ENCODE data around the gene RGS11. TPM values are rescaled to one million over a fixed set of nuclear protein-coding genes. Genes with fewer than 3 reads are reported as not detected.

Gene RGS11
- polyA plus RNA-seq, 1 donor (not counting 4 experiments of a cell fraction or from before 2014, with no cell fraction given): not detected

DNA sequence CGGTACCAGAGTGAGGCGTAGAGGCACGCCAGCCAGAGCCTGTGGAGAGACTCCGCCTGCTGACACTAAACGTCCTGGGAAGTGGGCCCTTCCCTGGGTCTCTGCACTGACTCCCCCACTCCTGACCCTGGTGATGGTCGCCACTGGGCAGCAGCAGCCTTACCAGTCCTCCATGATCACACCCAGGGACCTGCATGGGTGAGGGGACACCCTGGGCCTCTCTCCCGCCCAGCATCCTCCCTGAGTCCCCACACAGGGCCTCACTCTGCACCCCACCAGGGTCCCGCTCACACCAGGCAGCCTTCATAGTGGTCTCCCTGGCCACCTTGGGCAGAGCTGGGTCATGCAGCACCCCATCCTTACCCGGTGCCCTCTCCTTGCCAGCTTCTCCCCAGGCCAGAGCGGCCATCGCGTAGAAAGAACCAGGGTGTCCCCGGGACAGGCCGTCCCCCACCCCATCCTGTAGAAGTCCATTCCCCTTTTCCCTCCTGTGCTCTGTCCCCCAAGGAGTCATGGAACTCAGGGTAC lies 10.7 kb downstream of the RGS11 start:
- FAIRE-seq: no peak
- Histone ChIP-seq H3K4me2 (ENCODE audit: control insufficient read depth, extremely low read depth, insufficient read depth, low read depth, low read length) (no peak overlapping the region), H3K27ac (ENCODE audit: control insufficient read depth, insufficient read depth, low read length) (no peak overlapping the region), H3K36me3 (ENCODE audit: control insufficient read depth in 2 of 2, extremely low read depth in 1 of 2, insufficient read depth in 2 of 2, low read length in 2 of 2) (peaks cover 0 to 13% of the 10 kb centered on the region in 2 experiments), H3K9me3 (ENCODE audit: control insufficient read depth, low read depth, low read length) (no peaks in the 10 kb centered on the region), H3K79me2 (ENCODE audit: control insufficient read depth, insufficient read depth, low read length) (no peaks in the 10 kb centered on the region), H3K27me3 (ENCODE audit: control insufficient read depth, extremely low read depth, insufficient read depth, low read length) (peaks cover 15% of the 10 kb centered on the region), H2AFZ (ENCODE audit: control insufficient read depth, low read length) (no peak overlapping the region), H4K20me1 (ENCODE audit: control insufficient read depth, extremely low read depth, insufficient read depth, low read length) (no peaks in the 10 kb centered on the region), H3K9me1 (ENCODE audit: control insufficient read depth, extremely low read depth, insufficient read depth, low read length) (no peaks in the 10 kb centered on the region), H3K9ac (ENCODE audit: control insufficient read depth, extremely low read depth, insufficient read depth, low read length) (no peak overlapping the region), H3K4me1 (ENCODE audit: control insufficient read depth, extremely low read depth, insufficient read depth, low read length) (peaks cover 15% of the 10 kb centered on the region), H3K4me3 (ENCODE audit: control insufficient read depth in 2 of 3, extremely low read depth in 1 of 3, insufficient read depth in 2 of 3, low read depth in 1 of 3, low read length in 3 of 3) (no peak overlapping the region)
- no peak for DNase-seq (ENCODE audit: low read depth, low spot score)
- TF ChIP-seq, protein P1, sequence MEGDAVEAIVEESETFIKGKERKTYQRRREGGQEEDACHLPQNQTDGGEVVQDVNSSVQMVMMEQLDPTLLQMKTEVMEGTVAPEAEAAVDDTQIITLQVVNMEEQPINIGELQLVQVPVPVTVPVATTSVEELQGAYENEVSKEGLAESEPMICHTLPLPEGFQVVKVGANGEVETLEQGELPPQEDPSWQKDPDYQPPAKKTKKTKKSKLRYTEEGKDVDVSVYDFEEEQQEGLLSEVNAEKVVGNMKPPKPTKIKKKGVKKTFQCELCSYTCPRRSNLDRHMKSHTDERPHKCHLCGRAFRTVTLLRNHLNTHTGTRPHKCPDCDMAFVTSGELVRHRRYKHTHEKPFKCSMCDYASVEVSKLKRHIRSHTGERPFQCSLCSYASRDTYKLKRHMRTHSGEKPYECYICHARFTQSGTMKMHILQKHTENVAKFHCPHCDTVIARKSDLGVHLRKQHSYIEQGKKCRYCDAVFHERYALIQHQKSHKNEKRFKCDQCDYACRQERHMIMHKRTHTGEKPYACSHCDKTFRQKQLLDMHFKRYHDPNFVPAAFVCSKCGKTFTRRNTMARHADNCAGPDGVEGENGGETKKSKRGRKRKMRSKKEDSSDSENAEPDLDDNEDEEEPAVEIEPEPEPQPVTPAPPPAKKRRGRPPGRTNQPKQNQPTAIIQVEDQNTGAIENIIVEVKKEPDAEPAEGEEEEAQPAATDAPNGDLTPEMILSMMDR (optimal IDR thresholded peaks at IDR 0.05 in 1 of 3, IDR thresholded peaks at IDR 0.05 in 1 of 3, conservative IDR thresholded peaks at IDR 0.05 in 1 of 3; ENCODE audit: extremely low read depth in 1 of 3, insufficient read depth in 2 of 3, low read length in 3 of 3): no peak
- no peak for TF ChIP-seq EZH2 (IDR thresholded peaks at IDR 0.05; ENCODE audit: low read length)
- dilution Hi-C loops (cut with MboI; ENCODE audit: extremely low pct_ligation_motif_present, low sequenced_read_pairs): no loop called here

DNA sequence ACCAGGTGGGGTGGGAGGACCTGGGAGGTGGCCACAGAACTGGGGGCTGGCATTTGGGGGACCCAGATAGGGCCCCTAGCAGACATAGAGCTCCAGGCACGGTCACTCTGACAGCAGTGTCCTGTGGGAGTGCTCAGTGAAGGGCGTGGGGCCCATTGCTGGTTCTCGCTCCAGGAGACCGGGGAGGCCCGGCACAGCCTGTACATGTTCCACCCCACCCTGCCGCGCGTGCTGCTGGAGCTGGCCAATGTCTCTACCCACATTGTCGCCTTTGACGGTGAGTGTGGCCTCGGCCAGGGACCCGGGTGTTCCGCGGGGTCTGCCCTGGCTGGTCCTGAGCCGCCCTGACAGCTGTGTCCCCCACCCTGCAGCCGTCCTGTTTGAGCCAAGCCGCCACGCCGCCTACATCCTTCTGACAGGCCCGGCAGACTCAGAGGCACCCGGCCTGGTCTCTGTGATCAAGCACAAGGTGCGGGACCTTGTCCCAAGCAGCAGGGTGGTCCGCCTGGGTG lies 11.2 kb downstream of the RGS11 start:
- H3K9me1 ChIP-seq (ENCODE audit: control insufficient read depth, extremely low read depth, insufficient read depth, low read length): no peaks in the 10 kb centered on the region
- no peak overlapping the region for H3K4me3 ChIP-seq (ENCODE audit: control insufficient read depth in 2 of 3, extremely low read depth in 1 of 3, insufficient read depth in 2 of 3, low read depth in 1 of 3, low read length in 3 of 3)
- dilution Hi-C loops (cut with MboI; ENCODE audit: extremely low pct_ligation_motif_present, low sequenced_read_pairs): no loop called here
- peaks cover 15% of the 10 kb centered on the region for H3K27me3 ChIP-seq (ENCODE audit: control insufficient read depth, extremely low read depth, insufficient read depth, low read length)
- DNase-seq (ENCODE audit: low read depth, low spot score) (no peak), FAIRE-seq (no peak)
- TF ChIP-seq, protein P1 (optimal IDR thresholded peaks at IDR 0.05 in 1 of 3, IDR thresholded peaks at IDR 0.05 in 1 of 3, conservative IDR thresholded peaks at IDR 0.05 in 1 of 3; ENCODE audit: extremely low read depth in 1 of 3, insufficient read depth in 2 of 3, low read length in 3 of 3): no peak
- TF ChIP-seq EZH2 (IDR thresholded peaks at IDR 0.05; ENCODE audit: low read length): no peak
- H4K20me1 ChIP-seq (ENCODE audit: control insufficient read depth, extremely low read depth, insufficient read depth, low read length): no peaks in the 10 kb centered on the region
- no peaks in the 10 kb centered on the region for H3K79me2 ChIP-seq (ENCODE audit: control insufficient read depth, insufficient read depth, low read length)
- H3K9me3 ChIP-seq (ENCODE audit: control insufficient read depth, low read depth, low read length): no peaks in the 10 kb centered on the region
- H3K36me3 ChIP-seq (ENCODE audit: control insufficient read depth in 2 of 2, extremely low read depth in 1 of 2, insufficient read depth in 2 of 2, low read length in 2 of 2): peaks cover 0 to 15% of the 10 kb centered on the region in 2 experiments
- H3K9ac ChIP-seq (ENCODE audit: control insufficient read depth, extremely low read depth, insufficient read depth, low read length): no peak overlapping the region
- H3K4me1 ChIP-seq (ENCODE audit: control insufficient read depth, extremely low read depth, insufficient read depth, low read length): peaks cover 15% of the 10 kb centered on the region
- H2AFZ ChIP-seq (ENCODE audit: control insufficient read depth, low read length): no peak overlapping the region
- H3K27ac ChIP-seq (ENCODE audit: control insufficient read depth, insufficient read depth, low read length): no peak overlapping the region
- no peak overlapping the region for H3K4me2 ChIP-seq (ENCODE audit: control insufficient read depth, extremely low read depth, insufficient read depth, low read depth, low read length)
